GM19468 (cell line): ENCODE measurements around the gene ILRUN.
"Not testable (repeated sequence)": the region's sequence is repeated elsewhere in the genome, so short reads cannot be mapped to it uniquely, and the experiment has no call there.

Experiments
- ATAC-seq: cut with Tn5 transposase; IDR thresholded peaks from one replicate; pipeline ENCODE4 v1.9.1; 2021; ENCODE audit warnings: mild to moderate bottlenecking, moderate library complexity, moderate number of reproducible peaks; ENCODE audit not compliant: unreplicated experiment; ENCODE audit errors: extremely low read depth

ILRUN gene

DNA sequence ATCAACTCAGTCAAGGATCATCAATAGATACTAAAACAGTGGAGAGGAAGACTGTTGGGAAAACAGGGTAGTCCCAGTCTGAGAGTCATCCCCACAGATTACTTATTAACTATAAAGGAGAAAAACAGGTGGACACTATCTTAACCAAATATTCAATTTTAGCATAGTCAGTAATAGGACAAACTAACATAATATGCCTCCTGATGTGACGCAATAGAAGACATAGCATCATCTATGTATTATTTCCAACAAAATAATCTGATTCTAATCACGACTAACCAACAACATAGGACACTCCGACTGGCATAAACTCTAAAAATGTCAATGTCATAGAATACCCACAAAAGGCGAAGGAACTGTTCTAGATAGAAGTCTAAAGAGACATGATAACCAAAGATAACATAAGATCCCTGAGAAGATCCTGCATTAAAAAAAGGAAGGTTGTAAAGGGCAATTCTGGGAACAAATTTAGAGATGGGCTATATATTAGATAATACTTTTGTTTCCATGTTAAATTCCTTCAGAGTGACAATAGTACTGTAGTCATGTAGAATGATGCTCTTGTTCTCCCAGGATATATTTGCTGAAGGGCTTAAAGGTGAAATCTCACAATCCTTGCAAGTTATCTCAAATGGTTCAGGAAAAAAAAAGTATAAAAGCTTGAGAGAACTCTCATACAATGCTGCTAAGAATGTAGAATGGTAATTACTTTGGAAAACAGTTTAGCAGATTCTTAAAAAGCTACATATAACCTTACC is 28.9 kb downstream of the ILRUN start:
- no peak for ATAC-seq

DNA sequence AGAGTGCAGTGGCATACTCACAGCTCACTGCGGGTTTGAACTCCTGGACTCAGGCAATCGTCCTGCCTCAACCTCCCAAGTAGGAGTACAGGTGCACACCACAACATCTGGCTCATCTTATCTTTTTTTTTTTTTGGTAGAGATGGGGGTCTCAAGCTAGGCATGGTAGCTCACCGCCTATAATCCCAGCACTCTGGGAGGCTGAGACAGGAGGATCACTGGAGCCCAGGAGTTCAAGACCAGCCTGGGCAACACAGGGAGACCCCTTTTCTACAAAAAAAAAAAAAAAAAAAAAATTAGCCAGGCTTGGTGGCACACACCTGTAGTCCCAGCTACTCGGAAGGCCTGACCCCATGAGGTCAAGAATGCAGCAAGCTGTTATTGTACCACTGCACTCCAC is 31.5 kb downstream of the ILRUN start:
- ATAC-seq: no peak

DNA sequence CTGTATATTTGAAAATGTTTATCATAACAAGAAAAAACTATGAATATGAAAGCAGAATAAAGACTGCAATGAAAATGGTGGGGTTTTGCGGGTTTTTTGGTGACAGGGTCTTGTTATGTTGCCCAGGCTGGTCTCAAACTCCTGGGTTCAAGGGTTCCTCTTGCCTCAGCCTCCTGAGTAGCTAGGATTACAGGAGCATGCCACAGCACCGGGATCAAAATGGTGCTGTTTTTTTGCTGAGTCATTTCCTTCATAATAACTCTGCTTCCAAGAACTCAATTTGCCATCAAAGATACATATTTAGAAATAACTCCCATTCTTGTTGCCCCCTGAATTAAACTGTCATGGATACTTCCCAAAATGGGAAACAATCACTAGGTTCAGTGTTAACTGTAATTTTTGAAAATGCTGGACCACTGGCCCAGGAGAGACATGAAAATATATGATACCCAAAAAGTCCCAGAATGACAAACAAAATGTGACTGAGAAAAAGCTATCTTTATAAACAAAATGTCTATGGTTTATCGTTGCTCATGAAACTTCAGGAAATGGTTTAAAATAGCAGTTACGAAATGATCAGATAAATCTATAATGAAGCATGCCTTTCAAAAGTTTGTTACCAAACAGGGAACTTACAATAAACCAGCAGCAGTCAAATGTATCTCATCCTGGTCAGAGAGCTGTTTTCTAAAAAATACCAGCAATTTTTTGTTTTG is 32.2 kb downstream of the ILRUN start:
- no peak for ATAC-seq

DNA sequence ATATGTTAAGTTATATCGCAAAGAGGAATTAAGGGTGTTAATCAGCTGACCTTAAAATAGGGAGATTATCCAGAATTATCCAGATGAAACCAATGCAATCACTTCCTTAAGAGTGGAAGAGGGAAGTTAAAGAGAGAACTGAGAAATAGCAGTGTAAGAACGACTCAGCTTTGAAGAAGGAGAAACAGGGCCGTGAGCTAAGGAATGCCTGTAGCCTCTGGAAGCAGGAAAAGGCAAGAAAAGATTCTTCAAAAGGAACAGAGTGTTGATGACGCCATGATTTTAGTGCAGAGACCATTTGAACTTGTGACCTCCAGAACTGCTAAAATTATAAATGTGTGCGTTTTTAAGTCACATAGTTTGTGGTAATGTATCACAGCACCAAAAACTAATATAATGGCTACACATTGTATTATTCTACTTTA is 32.7 kb downstream of the ILRUN start:
- ATAC-seq: no peak

DNA sequence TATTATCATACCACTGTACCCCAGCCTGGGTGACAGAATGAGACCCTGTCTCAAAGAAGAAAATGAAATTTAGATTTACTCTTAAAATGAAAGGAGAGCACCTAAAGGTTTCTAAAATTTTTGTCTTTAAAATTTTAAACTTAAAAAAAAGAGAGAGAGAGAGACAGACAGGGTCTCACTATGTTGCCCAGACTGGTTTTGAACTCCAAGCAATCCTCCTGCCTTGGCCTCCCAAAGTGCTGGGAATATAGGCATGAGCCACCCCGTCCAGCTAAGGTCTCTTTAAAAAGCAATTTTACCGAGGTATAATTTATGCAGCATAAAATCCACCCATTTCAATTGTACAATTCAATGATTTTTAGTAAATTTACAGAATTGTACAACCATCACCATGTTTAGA is 33.2 kb downstream of the ILRUN start:
- no peak for ATAC-seq

DNA sequence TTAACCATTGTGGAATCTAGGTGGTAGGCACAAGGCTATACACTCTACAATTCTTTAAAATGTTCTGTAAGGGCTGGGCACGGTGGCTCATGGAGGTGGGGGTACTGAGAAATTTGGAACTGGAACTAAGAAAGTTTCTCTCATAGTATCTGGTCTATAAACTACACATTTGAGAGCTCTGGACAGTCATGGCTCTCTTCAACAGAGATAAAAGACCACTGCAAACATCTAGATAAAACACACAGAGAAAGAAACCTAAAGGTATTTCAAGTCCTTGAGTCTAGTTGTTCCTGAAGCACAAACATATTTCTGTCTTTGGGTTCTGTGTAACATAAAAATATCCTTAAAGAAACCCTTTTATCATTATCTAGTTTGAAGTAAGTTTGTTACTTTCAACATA is 35.2 kb downstream of the ILRUN start:
- ATAC-seq: no peak

DNA sequence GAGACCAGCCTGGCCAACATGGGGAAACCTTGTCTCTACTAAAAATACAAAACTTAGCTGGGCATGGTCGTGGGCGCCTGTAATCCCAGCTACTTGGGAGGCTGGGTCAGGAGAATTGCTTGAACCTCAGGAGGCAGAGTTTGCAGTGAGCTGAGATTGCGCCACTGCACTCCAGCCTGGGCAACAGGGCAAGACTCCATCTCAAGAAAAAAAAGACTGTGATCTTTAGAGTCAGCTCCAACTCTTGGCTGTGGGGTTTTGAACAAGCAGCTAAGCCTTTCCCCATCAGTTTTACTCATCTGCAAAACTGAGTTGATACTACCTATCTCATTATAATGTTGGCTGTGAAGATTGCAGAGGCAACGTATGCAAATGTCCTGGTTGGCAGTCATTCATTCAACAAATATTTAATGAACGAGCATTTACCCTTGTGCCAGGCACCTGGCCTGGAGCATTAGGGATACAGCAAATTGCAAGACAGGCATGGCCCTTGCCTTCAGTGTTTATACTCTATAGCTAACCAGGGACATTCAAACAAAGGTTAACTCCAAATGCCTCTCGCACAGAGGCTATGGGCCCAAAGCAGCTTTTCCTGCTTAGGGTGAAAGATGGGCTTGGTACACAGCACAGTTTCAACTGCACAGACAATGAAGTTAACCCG is 37.8 kb downstream of the ILRUN start:
- ATAC-seq: no peak

DNA sequence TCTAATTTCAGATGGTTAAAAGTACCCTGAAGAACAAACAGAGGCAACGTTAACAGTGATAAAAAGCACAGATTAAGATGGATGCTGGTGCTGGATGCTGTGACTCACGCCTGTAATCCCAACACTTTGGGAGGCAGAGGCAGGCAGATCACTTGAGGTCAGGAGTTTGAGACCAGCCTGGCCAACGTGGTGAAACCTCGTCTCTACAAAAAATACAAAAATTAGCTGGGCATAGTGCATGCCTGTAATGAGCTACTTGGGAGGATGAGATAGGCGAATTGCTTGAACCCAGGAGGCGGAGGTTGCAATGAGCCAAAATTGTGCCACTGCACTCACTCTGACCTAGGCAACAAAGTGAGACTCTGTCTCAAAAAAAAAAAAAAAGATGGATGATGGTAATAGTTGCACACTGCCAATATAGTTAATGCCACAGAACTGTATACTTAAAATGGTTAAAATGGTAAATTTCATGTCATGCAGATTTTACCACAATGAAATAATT is 38.5 kb downstream of the ILRUN start:
- ATAC-seq: not testable (repeated sequence)

DNA sequence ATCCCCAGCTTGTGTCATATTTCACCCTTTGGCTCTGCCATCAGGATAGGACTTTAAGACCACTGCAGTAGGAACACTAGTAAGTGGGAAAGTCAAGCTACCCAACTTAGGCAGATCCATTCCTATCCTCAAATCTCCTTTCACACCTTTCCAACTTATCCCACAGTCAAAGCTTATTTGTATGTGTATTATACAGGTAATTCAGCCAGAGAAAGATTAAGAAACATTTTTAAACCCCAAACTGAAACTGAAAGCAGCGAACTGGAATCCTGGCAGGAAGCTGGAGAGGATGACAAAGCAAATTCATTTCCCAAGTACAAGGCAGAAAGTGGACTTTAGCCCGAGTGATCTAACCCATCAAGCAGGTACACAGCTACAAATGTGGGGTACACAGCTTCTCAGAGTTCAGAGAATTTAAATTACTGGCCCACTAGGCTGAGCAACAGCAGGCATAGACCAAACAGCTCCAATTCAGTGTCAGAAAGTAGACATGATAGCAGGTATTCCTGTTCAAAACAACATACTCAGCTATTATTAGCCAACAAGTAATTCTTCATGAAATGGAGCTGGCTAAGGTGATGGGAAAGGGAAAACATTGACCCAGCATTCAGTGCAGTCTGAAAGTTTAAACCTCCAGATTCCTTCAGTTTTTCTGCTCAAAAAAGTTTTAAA is 39.1 kb downstream of the ILRUN start:
- ATAC-seq: no peak

DNA sequence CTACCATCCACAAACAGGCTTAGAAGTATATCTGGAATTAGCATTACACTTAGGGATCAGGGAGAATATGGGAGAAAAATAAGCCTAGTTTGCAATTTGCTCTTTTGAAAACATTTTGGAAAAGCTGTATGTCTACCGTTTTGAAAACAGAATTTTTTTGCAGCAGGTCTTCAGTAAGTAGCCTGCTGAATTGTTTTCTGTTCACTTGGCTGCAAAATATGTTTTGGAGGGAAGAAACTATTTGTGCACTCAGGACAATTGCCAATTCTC is 39.6 kb downstream of the ILRUN start:
- no peak for ATAC-seq

DNA sequence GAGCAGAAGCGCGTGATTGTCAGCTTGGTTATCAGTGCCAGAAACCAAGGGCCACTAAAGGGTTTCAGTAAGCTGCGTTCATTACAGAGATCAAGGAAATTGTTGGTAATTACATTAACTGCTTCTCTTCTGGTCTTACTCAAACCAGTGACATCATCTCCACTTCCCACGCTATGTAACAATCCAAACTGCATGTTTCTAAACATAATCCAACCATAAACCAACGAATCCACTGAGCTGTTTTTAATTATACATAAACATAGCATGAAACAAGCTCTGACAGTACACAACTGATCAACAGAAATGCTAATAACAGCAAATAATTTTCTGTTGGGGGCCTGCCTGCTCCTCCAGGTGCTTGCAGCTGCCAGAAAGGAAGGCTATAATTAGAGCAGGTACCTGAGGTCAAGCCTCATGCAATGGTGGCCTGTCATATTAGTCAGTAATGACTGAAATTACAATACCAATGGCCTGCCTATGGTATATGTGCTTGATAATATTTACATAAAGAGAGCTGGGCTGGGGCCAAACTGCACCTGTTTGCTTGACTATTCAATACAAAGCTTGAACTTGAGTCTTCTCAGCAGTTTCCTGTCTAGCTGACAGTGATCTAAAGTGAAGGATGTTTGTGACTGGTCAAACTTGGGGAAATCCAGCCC is 40.1 kb downstream of the ILRUN start:
- ATAC-seq: peak; percentile 72

DNA sequence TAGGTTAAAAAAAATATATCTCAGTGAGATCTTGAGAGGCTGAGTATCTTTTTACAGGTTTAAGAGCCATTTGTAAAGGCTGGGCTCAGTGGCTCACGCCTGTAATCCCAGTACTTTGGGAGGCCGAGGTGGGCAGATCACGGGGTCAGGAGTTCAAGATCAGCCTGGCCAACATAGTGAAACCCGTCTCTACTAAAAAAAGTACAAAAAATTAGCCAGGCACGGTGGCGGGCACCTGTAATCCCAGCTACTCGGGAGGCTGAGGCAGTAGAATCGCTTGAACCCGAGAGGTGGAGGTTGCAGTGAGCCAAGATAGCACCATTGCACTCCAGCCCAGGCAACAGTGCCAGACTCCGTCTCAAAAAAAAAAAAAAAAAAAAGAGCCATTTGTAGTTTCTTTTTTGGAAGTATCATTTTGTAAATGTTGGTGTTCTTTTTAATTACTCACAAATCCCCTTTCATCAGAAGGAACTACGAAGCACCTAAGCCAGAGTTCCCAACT is 40.6 kb downstream of the ILRUN start:
- not testable (repeated sequence) for ATAC-seq

DNA sequence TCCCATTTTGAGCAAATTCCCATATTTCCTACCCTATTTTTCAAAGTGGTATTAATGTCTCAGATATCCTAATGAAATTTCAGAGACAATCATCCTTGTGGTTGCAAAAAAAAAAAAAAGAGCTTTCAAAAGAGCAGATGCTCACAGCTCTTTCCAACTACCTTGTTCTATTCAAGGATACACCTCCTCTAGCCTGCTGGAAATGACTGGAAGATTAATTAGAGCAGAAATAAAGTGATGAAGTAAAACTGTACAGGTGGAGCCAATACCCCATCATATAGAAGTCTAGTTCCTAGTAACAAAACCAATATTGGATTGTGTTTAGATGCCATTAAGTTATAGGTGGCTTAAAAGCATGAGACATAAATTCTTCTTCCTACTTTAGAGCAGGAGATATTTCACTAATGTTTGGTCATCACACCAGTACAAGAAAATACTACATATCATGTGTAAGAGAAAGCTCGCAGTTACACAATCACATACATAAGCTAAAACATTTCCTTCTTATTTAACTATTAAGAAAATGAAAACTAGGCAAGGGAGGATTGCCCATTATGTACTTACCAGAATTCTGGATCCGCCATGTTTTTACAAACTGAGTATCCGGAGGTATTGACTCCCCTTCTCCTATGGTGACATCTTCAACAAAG is 42.4 kb downstream of the ILRUN start:
- ATAC-seq: no peak

DNA sequence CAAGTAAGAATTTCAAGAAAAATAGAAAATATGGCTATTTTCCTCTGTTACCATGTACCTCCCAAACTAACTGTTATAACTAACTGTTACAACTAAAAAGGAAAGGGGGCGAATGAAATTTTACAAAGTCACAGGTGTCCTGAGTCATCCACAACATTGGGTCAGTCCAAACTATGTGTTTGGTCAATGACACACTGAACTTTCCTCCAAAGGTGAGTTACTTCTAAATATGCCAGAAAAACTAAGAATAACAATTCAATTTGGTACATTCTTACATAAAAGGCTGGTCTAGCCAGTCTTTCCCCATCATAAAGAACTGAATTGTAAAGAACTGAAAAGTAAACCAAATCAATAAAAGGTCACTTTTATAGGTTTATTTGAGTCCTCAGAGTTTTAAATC is 44.3 kb downstream of the ILRUN start:
- ATAC-seq: no peak

DNA sequence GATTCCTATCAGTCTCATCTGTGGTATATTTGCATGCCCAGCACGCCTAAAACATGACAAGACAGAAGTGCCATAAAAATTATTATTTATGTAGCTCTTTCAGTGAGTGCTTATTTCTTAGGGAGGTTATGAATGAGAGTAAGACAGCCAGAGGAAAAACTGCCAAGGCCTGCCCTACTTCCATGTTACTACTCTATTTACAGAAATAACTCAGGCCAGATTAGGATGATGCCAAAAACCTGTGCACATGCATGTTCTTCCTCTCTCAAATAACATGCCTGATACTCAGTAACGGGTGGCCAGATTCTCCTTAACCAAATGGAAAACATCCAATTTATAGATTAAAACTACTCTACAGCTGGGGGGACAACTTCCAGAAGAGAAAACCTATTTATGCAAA is 45.7 kb downstream of the ILRUN start:
- ATAC-seq: no peak

DNA sequence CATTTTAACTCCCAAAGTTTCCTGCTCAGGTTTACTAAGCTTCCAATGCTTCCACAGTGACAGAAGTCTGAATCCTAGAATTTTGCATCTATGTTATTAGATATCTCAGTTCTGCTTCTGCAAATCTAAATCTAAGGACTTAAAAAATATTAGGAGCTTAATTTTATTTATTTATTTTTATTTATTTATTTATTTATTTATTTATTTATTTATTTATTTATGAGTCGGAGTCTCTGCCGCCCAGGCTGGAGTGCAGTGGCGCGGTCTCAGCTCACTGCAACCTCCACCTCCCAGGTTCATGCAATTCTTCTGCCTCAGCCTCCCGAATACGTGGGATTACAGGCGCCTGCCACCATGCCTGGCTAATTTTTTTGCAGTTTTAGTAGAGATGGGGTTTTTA is 46.3 kb downstream of the ILRUN start:
- not testable (repeated sequence) for ATAC-seq

DNA sequence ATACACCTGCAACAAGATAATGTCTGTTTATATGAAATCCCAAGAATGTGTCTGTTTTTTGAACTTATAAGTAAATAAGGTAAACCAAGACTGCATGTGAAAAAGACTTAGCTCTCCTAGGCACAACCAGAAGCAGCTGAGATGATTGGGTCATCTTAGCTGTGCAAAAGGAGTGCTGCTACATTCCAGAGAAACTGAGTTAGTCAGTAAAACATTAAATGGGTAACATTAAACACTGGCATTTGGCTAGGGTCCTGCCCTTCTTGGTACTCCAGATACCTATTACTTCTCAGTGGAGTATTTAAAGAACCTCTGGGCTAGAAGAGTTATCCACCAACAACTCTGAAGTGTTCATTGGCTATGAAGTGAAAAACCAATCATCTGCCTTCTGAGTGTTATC is 47.8 kb downstream of the ILRUN start:
- no peak for ATAC-seq
